ENCODE results near the gene MAMDC4. TPM values are rescaled to one million over a fixed set of nuclear protein-coding genes. Genes with fewer than 3 reads are reported as not detected.

Gene MAMDC4
- total and polyA plus RNA-seq, 2 of the 8 experiments (the other 6 are each of a cell fraction or from before 2014, with no cell fraction given), result 3.1 to 4.5 TPM

- H2BK20ac ChIP-seq (ENCODE audit: low read length), result no peak overlapping the region
- peak overlapping the region; percentile 87 to 89 for H3K4me2 ChIP-seq (ENCODE audit: insufficient read depth in 1 of 2, low read depth in 2 of 2, low read length in 2 of 2)
- peaks cover 0 to 11% (median 5%) of the 10 kb centered on the region in 4 experiments; a peak in 4 of 7 replicates for H3K4me1 ChIP-seq (replicated peaks in 1 of 4; ENCODE audit: control insufficient read depth in 3 of 4, insufficient read depth in 4 of 4, low read length in 3 of 4)
- ChIA-PET POLR2A (ENCODE audit: partially characterized antibody) (interaction anchor here (0.6 to 10.8 kb wide), 13 partner anchors 9 to 100 kb away, joined by 3 to 96 read pairs (median 4); partner anchors contain the start of genes AJM1 and RABL6), CTCF (ENCODE audit: partially characterized antibody) (interaction anchor here (0.6 to 17.4 kb wide), 9 partner anchors 11 to 207 kb away, joined by 3 to 131 read pairs (median 4); partner anchors contain the start of gene AJM1)
- H3K79me1 ChIP-seq (ENCODE audit: low read depth, low read length), result peaks cover 12% of the 10 kb centered on the region
- no peak overlapping the region for H3K9ac ChIP-seq (replicated peaks in 1 of 4; ENCODE audit: extremely low read depth in 1 of 4, low read depth in 3 of 4, low read length in 3 of 4)
- no peak overlapping the region for H2BK120ac ChIP-seq (replicated peaks; ENCODE audit: low read depth, low read length)
- H4K91ac ChIP-seq (replicated peaks; ENCODE audit: insufficient read length, low read length), result no peak overlapping the region
- H3K23me2 ChIP-seq (ENCODE audit: low read depth, low read length), result peaks cover 7% of the 10 kb centered on the region
- H4K8ac ChIP-seq (ENCODE audit: extremely low read depth, insufficient read depth, low read length), result no peak overlapping the region; the same call in 1 of the 2 replicates
- no peak overlapping the region for H2AFZ ChIP-seq (ENCODE audit: low read length)
- H2BK12ac ChIP-seq (ENCODE audit: low read depth, low read length), result 0 out of 2 replicates have a peak overlapping the region, but pooled peaks have one; percentile 17
- H3K4ac ChIP-seq (replicated peaks; ENCODE audit: insufficient read length, low read depth, low read length), result no peak overlapping the region
- DNase-seq (ENCODE audit: low read depth in 1 of 2, low spot score in 2 of 2) (no peak), FAIRE-seq (no peak)
- H3K9me3 ChIP-seq (ENCODE audit: insufficient read depth in 2 of 2, low read depth in 1 of 2, low read length in 1 of 2), result no peaks in the 10 kb centered on the region
- H3K23ac ChIP-seq (ENCODE audit: insufficient read length), result no peak overlapping the region
- H3K56ac ChIP-seq (replicated peaks; ENCODE audit: insufficient read length, low read depth, low read length), result no peak overlapping the region
- H2BK15ac ChIP-seq (ENCODE audit: low read length), result no peak overlapping the region
- H3K4me3 ChIP-seq (ENCODE audit: extremely low read depth in 1 of 4, insufficient read depth in 2 of 4, low read depth in 3 of 4, low read length in 4 of 4), result peak overlapping the region; percentile 23 to 62 (median 40); a peak in 7 of 8 replicates
- no peak overlapping the region for H3K18ac ChIP-seq (ENCODE audit: extremely low read depth, low read length)
- H3K79me2 ChIP-seq (ENCODE audit: control insufficient read depth in 1 of 2, insufficient read depth in 2 of 2, low read length in 2 of 2), result peaks cover 0 to 11% of the 10 kb centered on the region in 2 experiments; a peak in 2 of 4 replicates
- no peak overlapping the region for H4K5ac ChIP-seq (ENCODE audit: insufficient read length, low read depth, low read length)
- 0 out of 7 replicates have a peak, but pooled peaks cover 0 to 2% (median 0%) of the 10 kb centered on the region in 4 experiments for H3K27me3 ChIP-seq (replicated peaks in 1 of 4; ENCODE audit: control insufficient read depth in 3 of 4, extremely low read depth in 1 of 4, insufficient read depth in 3 of 4, low read length in 3 of 4)
- H3K36me3 ChIP-seq (ENCODE audit: control insufficient read depth in 2 of 4, insufficient read depth in 4 of 4, low read length in 3 of 4), result peaks cover 4 to 21% (median 14%) of the 10 kb centered on the region in 4 experiments; a peak in 7 of 8 replicates
- H2BK5ac ChIP-seq (ENCODE audit: low read depth, low read length), result no peak overlapping the region
- H2AK5ac ChIP-seq (ENCODE audit: low read depth, low read length), result no peak overlapping the region
- WGBS, 2 experiments (ENCODE audit: extremely low coverage in 1 of 2, insufficient coverage in 1 of 2, insufficient read length in 1 of 2, insufficient replicate concordance in 2 of 2, low coverage in 1 of 2, low lambda C conversion rate in 2 of 2, missing lambda C conversion rate in 1 of 2), result 64% methylated on average over 18 of the region's 42 CpGs; no CpG with 5 or more reads in 1 of the 2 experiments
- H4K20me1 ChIP-seq (replicated peaks in 1 of 2; ENCODE audit: control insufficient read depth in 1 of 2, insufficient read depth in 2 of 2, low read length in 2 of 2), result peaks cover 21 to 40% of the 10 kb centered on the region in 2 experiments
- no peak overlapping the region for H3K14ac ChIP-seq (ENCODE audit: insufficient read length)
- H3K27ac ChIP-seq (ENCODE audit: low read depth, low read length), result no peak overlapping the region
- TF ChIP-seq RFX5 (IDR thresholded peaks at IDR 0.05; ENCODE audit: borderline replicate concordance, low read depth, low read length), result no peak
- TF ChIP-seq EGR1 (IDR thresholded peaks at IDR 0.05; ENCODE audit: borderline replicate concordance, low read depth, low read length), result no peak
- peak; percentile 68 for TF ChIP-seq CREB1 (IDR thresholded peaks at IDR 0.05)
- peak; percentile 2 for TF ChIP-seq EZH2 (IDR thresholded peaks at IDR 0.05; ENCODE audit: low read depth, low read length, severe bottlenecking)
- TF ChIP-seq CHD2 (IDR thresholded peaks at IDR 0.05; ENCODE audit: low read length), result no peak
- TF ChIP-seq BACH1 (IDR thresholded peaks at IDR 0.05; ENCODE audit: low read length), result no peak
- no peak for TF ChIP-seq SP4 (IDR thresholded peaks at IDR 0.05; ENCODE audit: low read length)
- TF ChIP-seq GABPA (IDR thresholded peaks at IDR 0.05; ENCODE audit: borderline replicate concordance, insufficient read depth, low read length), result no peak
- no peak for TF ChIP-seq RNF2 (IDR thresholded peaks at IDR 0.05; ENCODE audit: borderline replicate concordance, low read depth, low read length, missing control alignments, poor library complexity, severe bottlenecking)
- TF ChIP-seq BRCA1 (IDR thresholded peaks at IDR 0.05; ENCODE audit: low read depth, low read length), result no peak
- TF ChIP-seq ATF3 (IDR thresholded peaks at IDR 0.05; ENCODE audit: insufficient read depth, low read depth, low read length), result no peak
Measured at GRCh38 chr9:136821826-136822544, 30.2 kb upstream of the MAMDC4 start.

Data from H1 (cell line).